Neural cell (in vitro differentiated cells): ENCODE results near the gene TBC1D3B. TPM values are rescaled to one million over a fixed set of nuclear protein-coding genes. Genes with fewer than 3 reads are reported as not detected.

Source experiments
- H2AFZ ChIP-seq: fragments of 200-600, 300-800 bp; sonication (generic), shearing (Covaris generic); 2 replicates; pipeline ENCODE4 v1.6.0; 2014; ENCODE audit warnings: low read depth, mild to moderate bottlenecking, antibody characterized with exemption, low read length, moderate library complexity
- H3F3A ChIP-seq: fragments of 200-600 bp; shearing (Covaris generic); 2 replicates; pipeline ENCODE4 v1.6.1; 2016; ENCODE audit warnings: mild to moderate bottlenecking, moderate library complexity, mixed read lengths, antibody characterized with exemption, low read length; ENCODE audit not compliant: insufficient read depth, poor library complexity, severe bottlenecking
- H3K27ac ChIP-seq: fragments of 200-600, 300-800 bp; sonication (generic), shearing (Covaris generic); 2 replicates; pipeline ENCODE4 v1.5.1; 2014; ENCODE audit warnings: mild to moderate bottlenecking, low read length, moderate library complexity
- H3K27me3 ChIP-seq: fragments of 300-800, 200-600 bp; sonication (generic), shearing (Covaris generic); 2 replicates; pipeline ENCODE4 v1.6.0; 2014; ENCODE audit warnings: mild to moderate bottlenecking, low read depth, low read length, moderate library complexity; ENCODE audit not compliant: insufficient read depth
- H3K36me3 ChIP-seq: fragments of 300-800, 200-600 bp; sonication (generic), shearing (Covaris generic); 2 replicates; pipeline ENCODE4 v1.5.1; 2014; ENCODE audit warnings: mild to moderate bottlenecking, antibody characterized with exemption, low read length, moderate library complexity; ENCODE audit not compliant: insufficient read depth
- H3K4me2 ChIP-seq: fragments of 300-800, 200-600 bp; sonication (generic), shearing (Covaris generic); 2 replicates; pipeline ENCODE4 v1.6.0; 2014; ENCODE audit warnings: mild to moderate bottlenecking, low read length
- H3K4me3 ChIP-seq: fragments of 300-800, 200-600 bp; sonication (generic), shearing (Covaris generic); 2 replicates; pipeline ENCODE4 v1.5.1; 2014; ENCODE audit warnings: mild to moderate bottlenecking, low read length, moderate library complexity
- H3K79me2 ChIP-seq: fragments of 200-600 bp; shearing (Covaris generic); replicated peaks from 2 replicates; pipeline ENCODE4 v1.6.0; 2014; ENCODE audit warnings: mild to moderate bottlenecking, low read length, moderate library complexity; ENCODE audit not compliant: insufficient read depth
- H3K9ac ChIP-seq: fragments of 300-800, 200-600 bp; sonication (generic), shearing (Covaris generic); 2 replicates; pipeline ENCODE4 v1.6.1; 2016; ENCODE audit warnings: mild to moderate bottlenecking, low read length, mixed read lengths
- H3K9me2 ChIP-seq: fragments of 200-600 bp; shearing (Covaris generic); 2 replicates; pipeline ENCODE4 v1.6.1; 2016; ENCODE audit warnings: mild to moderate bottlenecking, low read length, mixed read lengths; ENCODE audit not compliant: insufficient read depth
- H3K9me3 ChIP-seq: fragments of 200-600, 300-800 bp; sonication (generic), shearing (Covaris generic); 2 replicates; pipeline ENCODE4 v1.6.1; 2016; ENCODE audit warnings: mild to moderate bottlenecking, mixed run types, low read length, moderate library complexity, mixed read lengths
- H4K20me1 ChIP-seq: fragments of 200-600 bp; shearing (Covaris generic); 2 replicates; pipeline ENCODE4 v1.6.1; 2016; ENCODE audit warnings: mild to moderate bottlenecking, mixed run types; ENCODE audit not compliant: insufficient read depth
- CTCF ChIP-seq: fragments of 450-650 bp; IDR thresholded peaks from 2 replicates; pipeline ENCODE4 v1.5.1; 2014; ENCODE audit warnings: antibody characterized with exemption, mild to moderate bottlenecking, moderate library complexity; ENCODE audit not compliant: poor library complexity, severe bottlenecking
- EP300 ChIP-seq: fragments of 450-650 bp; conservative IDR thresholded peaks from 2 replicates; pipeline ENCODE4 v1.6.1; 2014; ENCODE audit warnings: antibody characterized with exemption, mild to moderate bottlenecking, moderate library complexity; ENCODE audit not compliant: poor library complexity, severe bottlenecking
- EZH2 ChIP-seq: fragments of 200-600, 300-800 bp; shearing (Covaris generic), sonication (generic); IDR thresholded peaks from 2 replicates; pipeline ENCODE4 v1.6.1; 2014; ENCODE audit warnings: antibody characterized with exemption, low read length, borderline replicate concordance, mild to moderate bottlenecking; ENCODE audit not compliant: insufficient read depth, poor library complexity, severe bottlenecking
- MXI1 ChIP-seq: fragments of 450-650 bp; conservative IDR thresholded peaks from 2 replicates; pipeline ENCODE4 v1.6.1; 2014; ENCODE audit warnings: antibody characterized with exemption, mild to moderate bottlenecking; ENCODE audit not compliant: poor library complexity, severe bottlenecking
- POLR2AphosphoS5 ChIP-seq: IDR thresholded peaks from 2 replicates; pipeline ENCODE4 v1.6.1; 2012
- RAD21 ChIP-seq: fragments of 450-650 bp; conservative IDR thresholded peaks from 2 replicates; pipeline ENCODE4 v1.6.1; 2014; ENCODE audit warnings: antibody characterized with exemption, mild to moderate bottlenecking, moderate library complexity
- SMC3 ChIP-seq: fragments of 450-650 bp; conservative IDR thresholded peaks from 2 replicates; pipeline ENCODE4 v1.6.1; 2014; ENCODE audit warnings: antibody characterized with exemption, mild to moderate bottlenecking, moderate library complexity; ENCODE audit not compliant: poor library complexity
- TAF1 ChIP-seq: IDR thresholded peaks from 2 replicates; pipeline ENCODE4 v1.6.1; 2012; ENCODE audit warnings: low read depth
- polyA plus RNA-seq: library from polyadenylated mRNA; depleted of rRNA; stranded (reverse); fragments of >200 nt; gene quantifications from 2 replicates; pipeline ENCODE4 v1.2.3, GENCODE V29; 2014
- TF ChIP-seq, protein P1 (sequence below): IDR thresholded peaks from 2 replicates; pipeline ENCODE4 v1.6.1; 2012; ENCODE audit warnings: borderline replicate concordance

TBC1D3B gene
- polyA plus RNA-seq, 1 donor from 2014 or later, result 9.8 TPM

DNA sequence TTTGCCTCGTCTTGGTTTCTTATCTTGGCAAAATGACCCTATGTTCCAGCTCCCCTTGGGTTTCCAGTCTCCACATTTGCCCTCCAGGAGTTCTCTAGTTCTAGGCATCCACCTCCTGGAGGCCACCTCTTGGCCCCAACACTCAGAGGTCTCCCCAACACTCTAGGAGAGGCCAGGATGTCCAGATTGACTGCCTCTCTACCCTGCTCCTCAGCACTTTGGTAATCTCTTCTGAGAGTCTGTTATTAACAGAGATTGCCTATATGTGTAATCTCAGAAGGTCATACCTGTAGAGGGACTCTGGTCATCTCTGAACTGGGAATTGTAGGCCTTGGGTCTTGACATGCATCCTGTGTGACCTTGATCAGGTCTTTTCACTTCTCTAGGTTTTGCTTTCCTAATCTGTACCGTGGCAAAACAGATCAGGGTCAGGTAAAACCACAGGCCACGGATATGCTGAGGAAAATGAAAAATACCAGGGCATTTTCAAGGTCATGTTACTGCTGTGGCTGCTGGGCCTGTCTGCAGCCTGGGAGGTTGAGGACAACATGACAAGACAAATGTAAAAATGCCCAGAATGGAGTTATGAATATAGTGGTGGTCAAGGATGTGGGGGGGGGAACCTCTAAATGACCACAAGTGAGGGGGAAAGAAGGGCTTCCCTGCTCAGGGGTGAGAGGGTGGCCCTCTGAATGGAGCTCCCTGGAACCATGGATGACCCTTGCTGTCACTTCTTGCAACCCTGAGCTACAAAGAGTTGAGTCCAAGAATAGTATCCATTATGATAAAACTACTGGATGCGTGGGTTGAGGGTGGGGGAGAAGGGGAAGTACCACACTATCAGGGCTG, 29.4 kb upstream of the TBC1D3B start:
- Histone ChIP-seq H2AFZ (no peak overlapping the region), H3K36me3 (no peaks in the 10 kb centered on the region), H3K27ac (no peak overlapping the region), H3K9ac (no peak overlapping the region), H4K20me1 (no peaks in the 10 kb centered on the region), H3F3A (no peaks in the 10 kb centered on the region), H3K79me2 (no peaks in the 10 kb centered on the region), H3K9me3 (no peaks in the 10 kb centered on the region), H3K27me3 (peaks cover 3% of the 10 kb centered on the region), H3K4me3 (no peak overlapping the region), H3K4me2 (no peak overlapping the region), H3K9me2 (no peaks in the 10 kb centered on the region)
- TF ChIP-seq EZH2 (no peak), RAD21 (no peak), SMC3 (no peak), MXI1 (no peak), EP300 (no peak), POLR2AphosphoS5 (no peak), TAF1 (no peak), CTCF (no peak)
- TF ChIP-seq, protein P1, sequence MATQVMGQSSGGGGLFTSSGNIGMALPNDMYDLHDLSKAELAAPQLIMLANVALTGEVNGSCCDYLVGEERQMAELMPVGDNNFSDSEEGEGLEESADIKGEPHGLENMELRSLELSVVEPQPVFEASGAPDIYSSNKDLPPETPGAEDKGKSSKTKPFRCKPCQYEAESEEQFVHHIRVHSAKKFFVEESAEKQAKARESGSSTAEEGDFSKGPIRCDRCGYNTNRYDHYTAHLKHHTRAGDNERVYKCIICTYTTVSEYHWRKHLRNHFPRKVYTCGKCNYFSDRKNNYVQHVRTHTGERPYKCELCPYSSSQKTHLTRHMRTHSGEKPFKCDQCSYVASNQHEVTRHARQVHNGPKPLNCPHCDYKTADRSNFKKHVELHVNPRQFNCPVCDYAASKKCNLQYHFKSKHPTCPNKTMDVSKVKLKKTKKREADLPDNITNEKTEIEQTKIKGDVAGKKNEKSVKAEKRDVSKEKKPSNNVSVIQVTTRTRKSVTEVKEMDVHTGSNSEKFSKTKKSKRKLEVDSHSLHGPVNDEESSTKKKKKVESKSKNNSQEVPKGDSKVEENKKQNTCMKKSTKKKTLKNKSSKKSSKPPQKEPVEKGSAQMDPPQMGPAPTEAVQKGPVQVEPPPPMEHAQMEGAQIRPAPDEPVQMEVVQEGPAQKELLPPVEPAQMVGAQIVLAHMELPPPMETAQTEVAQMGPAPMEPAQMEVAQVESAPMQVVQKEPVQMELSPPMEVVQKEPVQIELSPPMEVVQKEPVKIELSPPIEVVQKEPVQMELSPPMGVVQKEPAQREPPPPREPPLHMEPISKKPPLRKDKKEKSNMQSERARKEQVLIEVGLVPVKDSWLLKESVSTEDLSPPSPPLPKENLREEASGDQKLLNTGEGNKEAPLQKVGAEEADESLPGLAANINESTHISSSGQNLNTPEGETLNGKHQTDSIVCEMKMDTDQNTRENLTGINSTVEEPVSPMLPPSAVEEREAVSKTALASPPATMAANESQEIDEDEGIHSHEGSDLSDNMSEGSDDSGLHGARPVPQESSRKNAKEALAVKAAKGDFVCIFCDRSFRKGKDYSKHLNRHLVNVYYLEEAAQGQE, result no peak

DNA sequence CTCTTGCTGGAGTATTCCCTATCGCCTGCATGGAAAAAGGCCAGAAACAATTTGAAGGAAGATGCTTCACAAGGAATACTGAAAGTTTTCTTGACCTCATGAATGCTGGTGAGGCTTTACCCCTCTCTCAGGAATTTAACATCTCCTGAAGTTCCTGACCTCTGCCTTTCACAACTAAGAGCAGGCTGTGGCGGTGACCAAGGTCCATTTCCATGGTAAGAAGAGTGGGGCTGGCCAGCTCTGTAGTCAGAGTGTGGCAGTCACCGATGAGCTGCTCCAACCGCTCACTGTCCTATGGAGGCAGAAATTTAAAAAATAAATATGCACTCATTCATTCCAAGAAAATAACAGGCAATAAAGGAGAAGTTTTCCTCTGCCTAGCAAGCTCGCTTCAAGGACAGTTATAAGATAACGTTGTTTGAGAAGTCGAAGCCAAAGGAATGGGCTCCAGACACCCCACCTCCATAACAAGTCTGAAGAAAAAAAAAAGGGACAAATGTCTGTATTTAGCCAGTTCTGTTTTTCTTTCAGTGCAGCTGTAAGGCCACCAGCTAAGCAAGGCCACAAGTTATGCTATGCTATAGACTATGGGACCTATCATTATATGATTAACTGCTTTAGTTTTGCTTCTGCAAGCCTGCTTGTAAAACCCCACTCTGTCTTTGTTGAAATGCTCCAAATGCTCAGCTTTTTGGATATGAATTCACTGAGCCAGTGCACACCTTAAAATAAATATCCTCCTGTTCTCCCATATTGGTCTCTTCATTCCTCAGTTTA, 28.5 kb upstream of the TBC1D3B start:
- Histone ChIP-seq H3K36me3 (no peaks in the 10 kb centered on the region), H3K4me2 (no peak overlapping the region), H4K20me1 (no peaks in the 10 kb centered on the region), H3K9me2 (no peaks in the 10 kb centered on the region), H3K27ac (no peak overlapping the region), H3K4me3 (no peak overlapping the region), H3K27me3 (peaks cover 3% of the 10 kb centered on the region), H3K9me3 (no peaks in the 10 kb centered on the region), H2AFZ (no peak overlapping the region), H3K9ac (no peak overlapping the region), H3F3A (no peaks in the 10 kb centered on the region), H3K79me2 (no peaks in the 10 kb centered on the region)
- TF ChIP-seq SMC3 (no peak), TAF1 (no peak), POLR2AphosphoS5 (no peak), EP300 (no peak), MXI1 (no peak), RAD21 (no peak), EZH2 (no peak), CTCF (no peak)
- TF ChIP-seq, protein P1, result no peak
